OCI-LY1 (cell line): ENCODE data around the gene CDK10.
"Not testable (repeated sequence)": the region's sequence is repeated elsewhere in the genome, so short reads cannot be mapped to it uniquely, and the experiment has no call there.

Experiments used
- H2AFZ ChIP-seq: fragments of 200-600 bp; sonication (generic), shearing (Covaris generic); 2 replicates; pipeline ENCODE4 v1.6.0; 2014; ENCODE audit warnings: antibody characterized with exemption, mild to moderate bottlenecking, low read length
- H3F3A ChIP-seq: fragments of 200-600 bp; sonication (generic), shearing (Covaris generic); 2 replicates; pipeline ENCODE4 v1.6.0; 2014; ENCODE audit warnings: mild to moderate bottlenecking, antibody characterized with exemption, low read length, moderate library complexity; ENCODE audit not compliant: insufficient read depth
- H3K27ac ChIP-seq: fragments of 200-600 bp; sonication (generic); 2 replicates; pipeline ENCODE4 v1.5.1; 2014; ENCODE audit warnings: low read length, mixed run types, mild to moderate bottlenecking, low read depth; ENCODE audit not compliant: poor library complexity, severe bottlenecking
- H3K27me3 ChIP-seq: fragments of 200-600 bp; sonication (generic); 2 replicates; pipeline ENCODE4 v1.6.0; 2014; ENCODE audit warnings: antibody characterized with exemption, mild to moderate bottlenecking, low read length, moderate library complexity; ENCODE audit not compliant: insufficient read depth
- H3K36me3 ChIP-seq: fragments of 200-600 bp; sonication (generic); 2 replicates; pipeline ENCODE4 v1.6.1; 2014; ENCODE audit warnings: mild to moderate bottlenecking, antibody characterized with exemption, low read length, moderate library complexity, mixed read lengths; ENCODE audit not compliant: insufficient read depth
- H3K4me1 ChIP-seq: fragments of 200-600 bp; sonication (generic); 2 replicates; pipeline ENCODE4 v1.5.1; 2014; ENCODE audit warnings: mild to moderate bottlenecking, low read length, moderate library complexity; ENCODE audit not compliant: insufficient read depth, severe bottlenecking
- H3K4me2 ChIP-seq: fragments of 200-600 bp; sonication (generic), shearing (Covaris generic); 2 replicates; pipeline ENCODE4 v1.6.1; 2014; ENCODE audit warnings: low read length
- H3K4me3 ChIP-seq: fragments of 200-600 bp; sonication (generic); 2 replicates; pipeline ENCODE4 v1.5.1; 2014; ENCODE audit warnings: low read length, low read depth, mild to moderate bottlenecking, mixed read lengths; ENCODE audit not compliant: poor library complexity, severe bottlenecking
- H3K79me2 ChIP-seq: fragments of 200-600 bp; shearing (Covaris generic); 2 replicates; pipeline ENCODE4 v1.6.1; 2016; ENCODE audit warnings: mixed run types, low read length, mixed read lengths; ENCODE audit not compliant: insufficient read depth
- H3K9ac ChIP-seq: fragments of 200-600 bp; sonication (generic), shearing (Covaris generic); 2 replicates; pipeline ENCODE4 v1.6.1; 2014; ENCODE audit warnings: mild to moderate bottlenecking, low read length, mixed read lengths
- H3K9me2 ChIP-seq: fragments of 200-600 bp; sonication (generic), shearing (Covaris generic); 2 replicates; pipeline ENCODE4 v1.6.1; 2014; ENCODE audit warnings: low read depth, mild to moderate bottlenecking, low read length, mixed read lengths
- H3K9me3 ChIP-seq: fragments of 200-600 bp; shearing (Covaris generic); 2 replicates; pipeline ENCODE4 v1.6.1; 2014; ENCODE audit warnings: low read length, mixed read lengths
- H4K20me1 ChIP-seq: fragments of 200-600 bp; sonication (generic), shearing (Covaris generic); 2 replicates; pipeline ENCODE4 v1.6.0; 2016; ENCODE audit warnings: mild to moderate bottlenecking, low read length; ENCODE audit not compliant: insufficient read depth
- CTCF ChIP-seq: fragments of 200-600 bp; sonication (generic), shearing (Covaris generic); IDR thresholded peaks from 2 replicates; pipeline ENCODE4 v1.5.1; 2017; ENCODE audit warnings: mild to moderate bottlenecking, antibody characterized with exemption, low read length, moderate library complexity, mixed read lengths
- EZH2 ChIP-seq: fragments of 200-600 bp; sonication (generic), shearing (Covaris generic); IDR thresholded peaks from 2 replicates; pipeline ENCODE4 v1.8.0; 2017; ENCODE audit warnings: borderline replicate concordance, mixed run types, mild to moderate bottlenecking, antibody characterized with exemption, low read length, moderate library complexity, mixed read lengths

CDK10 gene

GRCh38 chr16:89693289-89693731, 6.8 kb downstream of the CDK10 start:
- H3K79me2 ChIP-seq: no peaks in the 10 kb centered on the region
- no peak overlapping the region for H3K27ac ChIP-seq
- H3K4me2 ChIP-seq: no peak overlapping the region
- H3K36me3 ChIP-seq: peaks cover 69% of the 10 kb centered on the region
- no peaks in the 10 kb centered on the region for H3K9me2 ChIP-seq
- no peak overlapping the region for H2AFZ ChIP-seq
- no peak overlapping the region for H3K4me3 ChIP-seq
- no peak overlapping the region for H3K9ac ChIP-seq
- no peaks in the 10 kb centered on the region for H3K9me3 ChIP-seq
- no peaks in the 10 kb centered on the region for H3F3A ChIP-seq
- no peaks in the 10 kb centered on the region for H3K27me3 ChIP-seq
- TF ChIP-seq EZH2 (no peak), CTCF (no peak)
- no peaks in the 10 kb centered on the region for H4K20me1 ChIP-seq
- peaks cover under 1% of the 10 kb centered on the region for H3K4me1 ChIP-seq

- no peak overlapping the region for H3K4me2 ChIP-seq
- H2AFZ ChIP-seq: no peak overlapping the region
- H3K9me3 ChIP-seq: no peaks in the 10 kb centered on the region
- H3K9ac ChIP-seq: no peak overlapping the region
- H3K9me2 ChIP-seq: no peaks in the 10 kb centered on the region
- H4K20me1 ChIP-seq: no peaks in the 10 kb centered on the region
- no peaks in the 10 kb centered on the region for H3K79me2 ChIP-seq
- no peak overlapping the region for H3K27ac ChIP-seq
- H3K36me3 ChIP-seq: peaks cover 67% of the 10 kb centered on the region
- H3F3A ChIP-seq: no peaks in the 10 kb centered on the region
- H3K4me3 ChIP-seq: no peak overlapping the region
- TF ChIP-seq CTCF: no peak
- no peak for TF ChIP-seq EZH2
- no peaks in the 10 kb centered on the region for H3K4me1 ChIP-seq
- no peaks in the 10 kb centered on the region for H3K27me3 ChIP-seq
These were observed 7.7 kb downstream of the CDK10 start for GRCh38 chr16:89693931-89694783.

GRCh38 chr16:89694784-89695085, 8.2 kb downstream of the CDK10 start:
- not testable (repeated sequence) for H3K27ac ChIP-seq, H3K9ac ChIP-seq, H3F3A ChIP-seq, H3K4me2 ChIP-seq, H3K9me2 ChIP-seq, H3K9me3 ChIP-seq, H3K4me1 ChIP-seq, H2AFZ ChIP-seq, H3K4me3 ChIP-seq, H3K27me3 ChIP-seq, H3K79me2 ChIP-seq, H4K20me1 ChIP-seq
- peaks cover 64% of the 10 kb centered on the region for H3K36me3 ChIP-seq
